HG02973 (cell line): ENCODE data around the gene BBC3.
A peak's percentile ranks its signal among the peaks of the same experiment; 100 is the strongest.
"Not testable (repeated sequence)": the region's sequence is repeated elsewhere in the genome, so short reads cannot be mapped to it uniquely, and the experiment has no call there.

Experiments used
- ATAC-seq: cut with Tn5 transposase; IDR thresholded peaks from one replicate; pipeline ENCODE4 v1.9.1; 2021; ENCODE audit warnings: moderate library complexity; ENCODE audit not compliant: unreplicated experiment

The BBC3 gene

DNA sequence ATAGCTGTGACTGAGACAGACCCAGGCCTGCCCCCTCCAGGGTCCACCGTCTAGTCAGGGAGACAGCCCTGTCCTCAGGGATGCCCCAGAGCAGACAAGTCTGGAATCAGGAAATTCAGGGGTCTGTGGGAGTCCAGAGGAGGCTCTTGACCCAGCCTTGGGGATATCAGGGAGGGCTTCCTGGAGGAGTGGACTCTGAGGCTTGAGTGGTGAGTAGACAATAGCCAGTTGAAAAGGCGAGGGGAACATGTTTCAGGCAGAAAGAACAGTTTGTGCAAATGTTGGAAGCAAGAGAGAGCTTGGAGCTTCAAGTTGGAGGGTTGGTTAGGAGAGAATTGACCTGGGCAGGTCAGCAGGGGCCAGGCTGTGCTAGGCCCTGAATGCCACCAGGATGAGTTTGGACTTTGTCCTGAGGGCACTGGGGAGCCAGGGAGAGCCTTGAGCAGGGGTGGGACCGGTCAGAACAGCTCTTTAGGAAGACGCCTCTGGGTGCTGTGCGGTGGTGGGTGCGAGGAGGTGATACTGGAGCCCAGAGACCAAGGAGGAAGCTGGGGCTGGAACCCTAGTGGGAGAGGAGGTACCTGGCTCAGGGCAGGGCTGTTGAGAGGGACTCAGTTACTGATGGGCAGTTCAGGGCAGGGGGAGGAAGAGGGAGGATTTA lies 28.0 kb upstream of the BBC3 start:
- no peak for ATAC-seq

DNA sequence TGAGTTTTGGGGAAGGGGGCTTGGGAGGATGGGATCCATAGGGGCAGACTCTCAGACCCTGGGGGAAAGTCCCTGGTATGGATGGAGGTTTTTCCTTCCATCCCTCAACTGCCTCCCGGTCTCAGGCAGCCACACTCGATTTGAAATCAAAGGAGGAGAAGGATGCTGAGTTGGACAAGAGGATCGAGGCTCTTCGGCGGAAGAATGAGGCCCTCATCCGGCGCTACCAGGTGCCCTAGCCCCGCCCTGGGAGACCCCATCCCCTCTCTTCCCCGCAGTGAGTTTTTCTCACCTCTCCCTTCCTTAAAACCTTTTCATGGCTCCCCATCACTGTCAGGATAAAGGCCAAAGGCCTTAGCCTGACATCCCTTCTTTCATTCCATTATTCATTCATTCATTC lies 27.4 kb upstream of the BBC3 start:
- no peak for ATAC-seq

- no peak for ATAC-seq
These were observed 26.6 kb upstream of the BBC3 start for GRCh38 chr19:47257411-47258169.

DNA sequence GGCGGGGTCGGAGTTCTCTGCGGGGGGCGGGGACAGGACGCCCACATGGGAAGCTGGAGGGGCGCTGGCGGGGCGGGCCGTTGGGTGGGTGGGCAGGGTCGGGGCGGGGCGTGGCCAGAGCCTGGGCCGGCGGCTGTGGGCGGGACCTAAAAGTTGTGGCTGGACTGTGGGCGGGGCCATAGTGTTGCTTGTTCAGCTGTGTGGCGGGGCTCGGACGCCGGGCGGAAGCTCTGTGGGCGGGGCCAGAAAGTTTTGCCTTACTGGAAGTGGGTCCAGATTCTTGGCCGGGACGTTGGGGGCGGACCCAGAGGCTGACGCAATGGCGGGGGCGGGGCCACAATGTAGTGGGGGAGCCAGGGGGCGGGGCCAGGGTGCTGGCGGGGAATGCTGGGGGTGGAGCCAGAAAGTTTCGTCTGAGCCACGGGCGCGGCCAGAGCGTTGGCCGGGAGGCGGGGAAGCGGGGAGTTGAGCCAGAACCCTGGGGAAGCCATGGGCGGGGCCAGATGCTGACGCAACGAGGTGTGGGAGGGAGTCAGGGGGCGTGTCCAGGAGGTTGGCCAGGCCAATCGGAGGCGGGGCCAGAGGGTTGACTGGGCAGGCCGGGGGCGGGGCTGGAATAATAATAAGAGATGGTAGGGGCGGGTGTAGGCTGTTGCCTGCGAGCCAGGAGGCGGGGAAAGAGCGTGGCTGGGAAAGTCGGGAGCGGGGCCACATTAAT lies 25.9 kb upstream of the BBC3 start:
- ATAC-seq: peak; percentile 62

GRCh38 chr19:47255879-47256692 lies 25.1 kb upstream of the BBC3 start, which contains the start of gene CCDC9:
Gene CCDC9, plus strand, starts transcription at chr19:47256525. Its CDS starts 1,876 bp downstream, at chr19:47258401.
- peak; percentile 49 for ATAC-seq

DNA sequence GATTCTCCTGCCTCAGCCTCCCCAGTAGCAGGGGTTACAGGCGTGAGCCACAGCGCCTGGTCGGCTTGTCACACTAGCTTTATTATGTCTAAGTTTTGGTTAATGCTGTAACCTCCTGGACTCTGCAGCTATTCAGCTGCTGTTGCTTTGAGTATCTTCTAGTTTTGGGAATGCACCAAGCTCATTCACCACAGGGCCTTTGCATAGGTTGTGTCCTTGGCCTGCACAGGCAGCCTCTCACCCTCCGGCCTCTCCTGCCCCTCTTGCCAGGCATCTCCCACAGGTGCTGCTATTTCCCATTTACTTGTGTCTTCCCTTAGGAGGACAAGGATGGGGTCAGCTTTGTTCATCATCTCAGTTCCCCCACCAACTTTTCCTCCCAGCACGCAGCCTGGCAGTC lies 23.0 kb upstream of the BBC3 start:
- no peak for ATAC-seq

DNA sequence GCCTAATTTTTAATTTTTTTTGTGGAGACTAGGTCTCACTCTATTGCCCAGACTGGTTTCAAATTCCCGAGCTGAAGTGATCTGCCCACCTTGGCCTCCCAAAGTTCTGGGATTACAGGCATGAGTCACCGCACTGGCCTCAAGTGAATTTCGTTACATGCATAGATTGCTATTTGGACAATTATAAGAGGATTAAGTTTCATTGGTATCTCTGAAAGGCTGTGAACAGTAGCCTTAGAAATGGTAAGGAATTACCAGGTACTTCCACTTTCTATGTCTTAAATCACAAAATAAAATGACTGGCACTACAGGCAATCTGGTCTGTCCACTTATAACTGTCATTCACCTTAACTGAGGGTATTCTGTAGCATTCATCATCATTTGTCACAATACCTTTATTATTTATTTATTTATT lies 22.5 kb upstream of the BBC3 start:
- no peak for ATAC-seq

GRCh38 chr19:47253016-47253415 lies 22.0 kb upstream of the BBC3 start:
- not testable (repeated sequence) for ATAC-seq

GRCh38 chr19:47247308-47247990 lies 16.4 kb upstream of the BBC3 start:
- ATAC-seq: no peak

DNA sequence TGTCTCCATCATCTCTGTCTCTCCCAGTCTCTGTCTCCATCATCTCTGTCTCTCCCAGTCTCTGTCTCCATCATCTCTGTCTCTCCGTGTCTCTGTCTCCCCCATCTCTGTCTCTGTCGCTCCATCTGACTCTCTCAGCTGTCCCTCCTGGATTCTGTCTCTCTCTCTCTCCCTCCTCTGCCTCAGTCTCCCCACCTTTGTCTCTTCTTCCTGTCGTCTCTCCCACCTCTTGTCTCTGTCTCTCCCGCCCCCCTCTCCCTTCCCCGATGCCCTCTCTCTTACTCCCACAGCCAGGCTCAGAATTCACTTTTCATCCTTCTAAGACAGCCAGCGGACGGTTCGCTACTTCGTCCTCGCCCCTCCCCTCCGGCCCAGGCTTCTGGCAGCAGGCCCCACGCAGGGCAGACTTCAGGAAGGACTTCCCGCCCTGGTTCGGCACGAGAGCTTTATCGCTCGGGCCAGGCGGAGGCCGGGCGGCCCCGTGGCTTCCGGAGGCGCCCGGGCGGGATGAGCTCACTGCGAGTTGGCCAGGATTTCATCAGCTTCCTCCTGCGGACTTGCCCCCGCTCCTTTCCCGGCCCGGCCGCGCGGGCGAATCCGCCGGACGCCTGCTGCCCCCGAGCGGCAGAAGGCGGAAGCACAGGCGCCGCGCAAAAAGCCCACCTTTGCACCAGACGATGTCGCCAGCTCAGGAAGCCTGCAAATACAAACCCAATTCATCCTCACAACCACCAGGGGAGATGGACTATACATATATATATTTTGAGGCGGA lies 13.0 kb upstream of the BBC3 start:
- ATAC-seq: peak; percentile 54

- no peak for ATAC-seq
These were observed 12.4 kb upstream of the BBC3 start for GRCh38 chr19:47243364-47243775.

DNA sequence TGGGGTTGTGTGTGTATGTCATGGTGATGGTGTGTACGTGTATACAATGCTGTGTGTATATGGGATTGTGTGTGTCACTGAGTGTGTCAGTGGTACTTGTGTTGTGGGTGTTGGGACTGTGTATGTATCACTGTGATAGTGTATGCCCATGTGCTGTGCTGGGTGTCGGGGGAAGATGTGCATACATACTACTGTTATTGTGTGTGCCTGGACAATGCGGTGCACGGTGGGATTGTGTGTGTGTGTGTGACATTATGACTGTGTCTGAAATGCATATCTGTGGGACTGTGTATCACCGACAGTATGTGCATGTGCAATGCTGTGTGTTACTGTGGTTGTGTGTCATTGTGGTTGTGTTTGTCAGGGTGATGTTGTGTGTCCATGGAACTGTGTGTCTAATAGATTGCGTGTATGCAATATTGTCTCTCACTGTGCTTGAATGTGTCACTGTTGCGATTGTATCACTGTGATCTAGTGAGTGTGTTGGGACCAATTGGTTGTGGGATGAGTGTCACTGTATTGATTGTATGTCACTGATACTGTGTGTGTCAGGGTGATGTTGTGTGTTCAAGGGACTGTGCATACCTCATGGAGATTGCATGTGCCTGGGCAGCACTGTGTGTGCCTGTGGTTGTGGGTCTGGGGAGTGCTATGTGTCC lies 11.0 kb upstream of the BBC3 start:
- ATAC-seq: no peak

DNA sequence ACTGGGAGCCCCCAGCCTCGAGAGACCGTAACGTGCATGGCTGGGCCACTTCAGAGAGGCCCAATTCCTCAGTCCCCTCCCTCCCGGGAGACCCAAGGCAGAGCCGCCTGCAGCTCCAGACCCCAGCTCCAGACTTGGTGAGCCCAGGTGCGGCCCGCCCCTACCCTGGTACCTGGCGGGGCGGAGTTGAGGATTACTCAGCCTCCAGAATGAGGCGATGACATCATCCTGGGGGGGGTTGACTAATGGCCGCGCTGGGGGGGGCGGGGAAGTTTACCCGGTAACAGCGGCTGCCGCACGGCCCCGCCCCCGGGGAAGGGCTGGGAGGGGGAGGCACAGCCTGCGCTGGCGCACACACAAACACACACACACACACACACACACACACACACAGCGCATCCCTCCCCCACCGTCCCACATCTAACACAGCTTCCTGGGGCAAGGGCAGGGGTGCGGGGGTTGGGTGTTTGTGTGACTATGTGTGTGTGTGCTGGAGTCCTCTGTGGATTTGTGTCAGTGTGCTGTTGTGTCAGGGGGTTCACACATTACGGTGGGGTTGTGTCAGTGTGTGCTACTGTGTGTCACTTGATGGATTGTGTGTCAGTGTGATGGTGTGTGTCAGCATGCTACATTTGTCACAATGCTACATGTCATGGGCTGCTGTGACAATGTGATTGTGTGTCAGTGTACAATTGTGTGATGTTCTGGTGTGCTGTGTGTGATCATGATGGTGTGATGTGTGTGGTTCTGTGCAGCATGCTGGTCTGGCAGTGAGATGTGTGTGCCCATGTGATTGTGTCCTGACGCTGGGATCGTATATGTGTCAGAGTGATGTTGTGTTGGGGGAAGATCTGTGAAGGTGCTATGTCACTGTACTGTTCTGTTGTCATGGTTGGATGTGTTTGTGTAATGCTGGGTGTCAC lies 10.3 kb upstream of the BBC3 start:
- no peak for ATAC-seq

DNA sequence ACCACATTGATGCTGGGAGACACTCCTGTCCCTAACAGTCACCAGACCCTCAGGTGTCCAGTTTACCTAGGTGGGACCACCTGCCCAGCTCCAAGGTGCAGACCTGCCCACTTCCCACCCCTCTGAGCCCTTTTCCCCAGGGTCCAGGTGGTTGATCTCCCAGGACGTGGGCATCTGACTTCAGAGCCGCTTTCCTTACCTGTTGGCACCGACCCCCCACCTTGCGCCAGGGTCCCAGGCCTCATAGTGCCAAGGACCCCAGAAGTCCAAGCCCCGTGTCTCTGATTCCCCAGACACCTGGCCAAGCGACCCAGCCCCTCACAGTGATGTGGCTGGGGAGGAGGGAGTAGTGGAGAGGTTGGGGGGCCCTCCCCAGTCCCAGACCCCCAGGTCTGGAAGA lies 9.6 kb upstream of the BBC3 start:
- no peak for ATAC-seq

DNA sequence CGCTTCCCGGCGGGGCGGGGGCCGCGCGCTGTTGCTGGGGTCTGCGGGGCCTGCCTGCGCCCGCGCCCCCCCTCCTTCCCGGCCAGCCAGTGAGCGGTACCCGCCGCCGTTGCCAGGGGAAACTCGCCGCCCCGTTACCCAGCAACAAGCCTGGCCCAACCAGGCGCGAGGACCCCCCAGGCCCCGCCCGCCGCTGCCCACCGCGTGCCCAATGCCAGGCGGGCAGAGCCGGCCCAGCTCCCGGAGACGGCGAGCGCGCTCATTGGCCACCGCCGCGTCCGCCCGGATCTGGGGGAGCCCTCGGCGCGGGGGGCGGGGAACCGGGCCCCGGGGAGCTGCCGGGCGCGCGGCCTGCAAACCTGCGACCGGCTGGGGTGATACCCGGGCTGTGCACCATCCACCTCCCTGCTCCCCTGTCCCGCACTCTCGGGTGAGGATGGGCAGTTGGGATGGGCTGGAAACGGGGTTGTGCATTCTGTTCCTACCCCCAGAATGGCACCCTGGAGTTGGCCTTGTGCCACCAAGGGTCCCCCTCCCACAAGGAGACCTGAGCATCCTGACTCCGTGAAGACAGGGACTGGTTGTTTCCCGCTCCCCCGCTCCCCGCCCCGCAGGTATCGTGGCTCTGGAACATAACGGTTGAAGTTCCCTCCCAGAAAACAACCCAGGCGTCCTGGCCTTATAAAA lies 8.8 kb upstream of the BBC3 start:
- ATAC-seq: no peak

DNA sequence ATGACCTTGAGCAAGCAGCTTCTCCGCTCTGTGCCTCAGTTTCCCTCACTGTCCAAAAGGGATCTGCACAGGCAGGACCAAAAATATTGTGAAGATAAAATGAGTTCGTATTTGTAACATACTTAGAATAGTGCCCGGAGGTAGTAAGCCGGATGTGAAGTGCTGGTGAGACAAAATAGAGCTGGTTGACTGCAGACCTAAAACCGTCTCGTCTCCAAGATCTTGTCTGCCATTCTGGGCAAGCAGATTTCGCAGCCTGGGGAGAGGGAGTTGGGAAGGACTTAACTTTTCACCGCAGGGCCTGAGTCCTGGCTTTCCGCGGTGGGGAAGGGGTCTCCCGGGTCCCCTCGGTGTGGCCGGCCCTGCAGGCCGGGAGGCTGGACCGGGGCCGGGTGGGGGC lies 8.2 kb upstream of the BBC3 start:
- no peak for ATAC-seq

- no peak for ATAC-seq
These were observed 5.2 kb upstream of the BBC3 start for GRCh38 chr19:47236072-47236675.
